ENCODE measurements around the gene MIOX.

The MIOX gene

GRCh38 chr22:50486561-50487289, at the start of gene MIOX:
Gene MIOX (plus strand): TSS chr22:50486859. CDS start chr22:50486898, 39 bp downstream.
- DNase-seq (ENCODE audit: low read depth in 1 of 2, low spot score in 1 of 2): no peak

DNA sequence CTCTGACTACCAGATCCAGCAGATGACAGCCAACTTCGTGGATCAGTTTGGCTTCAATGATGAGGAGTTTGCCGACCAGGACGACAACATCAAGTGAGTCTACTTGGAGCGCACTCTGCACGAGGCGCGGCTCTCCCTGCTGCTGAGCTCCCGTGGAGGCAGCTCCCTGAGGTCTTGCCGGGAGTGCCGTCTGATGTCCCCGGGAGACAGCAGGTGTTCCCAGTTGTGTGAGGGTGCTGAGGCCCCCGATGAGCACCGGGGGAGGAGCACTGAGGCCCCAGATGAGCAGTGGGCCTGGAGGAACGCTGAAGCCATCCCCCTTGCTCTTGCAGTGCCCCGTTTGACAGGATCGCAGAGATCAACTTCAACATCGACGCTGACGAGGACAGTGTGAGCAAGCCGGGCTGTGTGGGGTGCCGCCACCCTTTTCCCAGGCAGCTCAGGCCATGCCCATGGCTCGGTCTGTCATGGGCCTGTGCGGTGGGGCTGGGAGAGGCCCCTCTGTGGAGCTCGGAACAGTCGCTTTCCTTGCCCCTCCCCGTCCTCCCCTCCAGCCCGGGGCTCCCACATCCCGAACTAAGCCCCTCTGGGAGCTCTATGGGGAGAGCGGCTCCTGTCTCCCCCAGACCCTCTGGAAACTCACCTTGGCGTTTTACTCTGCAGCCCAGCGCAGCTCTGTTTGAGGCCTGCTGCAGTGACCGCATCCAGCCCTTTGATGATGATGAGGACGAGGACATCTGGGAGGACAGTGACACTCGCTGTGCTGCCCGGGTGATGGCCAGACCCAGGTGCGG, 49.0 kb upstream of the MIOX start:
- no peak for DNase-seq (ENCODE audit: low read depth in 1 of 2, low spot score in 1 of 2)

- no peak for DNase-seq (ENCODE audit: low read depth in 1 of 2, low spot score in 1 of 2)
These were observed 48.1 kb upstream of the MIOX start for GRCh38 chr22:50438305-50439275.

DNA sequence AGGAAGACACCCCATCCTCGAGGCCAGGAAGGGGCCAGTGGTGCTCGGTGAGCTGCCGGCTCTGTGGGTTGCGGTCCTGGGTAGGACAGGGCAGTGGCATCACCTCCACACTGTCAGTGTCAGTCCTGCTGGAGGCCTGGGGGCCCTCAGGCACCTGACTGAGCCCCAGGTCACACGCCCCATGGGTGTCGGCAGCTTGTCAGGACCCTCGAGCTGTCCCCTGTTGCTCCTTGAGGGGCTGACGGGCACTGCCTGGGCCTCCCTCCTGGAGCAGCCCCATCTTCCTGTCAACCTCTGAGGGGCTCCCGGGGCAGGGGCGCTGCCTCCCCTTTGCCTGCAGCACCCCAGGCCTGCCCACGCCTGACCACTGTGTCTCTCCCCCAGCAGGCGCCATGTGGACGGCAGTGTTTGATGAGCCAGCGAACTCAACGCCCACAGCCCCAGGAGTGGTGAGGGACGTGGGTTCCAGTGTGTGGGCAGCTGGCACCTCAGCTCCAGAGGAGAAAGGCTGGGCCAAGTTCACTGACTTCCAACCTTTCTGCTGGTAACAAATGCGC, 47.3 kb upstream of the MIOX start:
- DNase-seq (ENCODE audit: low read depth in 1 of 2, low spot score in 1 of 2): no peak

- no peak for DNase-seq (ENCODE audit: low read depth in 1 of 2, low spot score in 1 of 2)
These were observed 46.8 kb upstream of the MIOX start for GRCh38 chr22:50439871-50440331.

GRCh38 chr22:50440544-50441249, 46.0 kb upstream of the MIOX start:
- no peak for DNase-seq (ENCODE audit: low read depth in 1 of 2, low spot score in 1 of 2)

DNA sequence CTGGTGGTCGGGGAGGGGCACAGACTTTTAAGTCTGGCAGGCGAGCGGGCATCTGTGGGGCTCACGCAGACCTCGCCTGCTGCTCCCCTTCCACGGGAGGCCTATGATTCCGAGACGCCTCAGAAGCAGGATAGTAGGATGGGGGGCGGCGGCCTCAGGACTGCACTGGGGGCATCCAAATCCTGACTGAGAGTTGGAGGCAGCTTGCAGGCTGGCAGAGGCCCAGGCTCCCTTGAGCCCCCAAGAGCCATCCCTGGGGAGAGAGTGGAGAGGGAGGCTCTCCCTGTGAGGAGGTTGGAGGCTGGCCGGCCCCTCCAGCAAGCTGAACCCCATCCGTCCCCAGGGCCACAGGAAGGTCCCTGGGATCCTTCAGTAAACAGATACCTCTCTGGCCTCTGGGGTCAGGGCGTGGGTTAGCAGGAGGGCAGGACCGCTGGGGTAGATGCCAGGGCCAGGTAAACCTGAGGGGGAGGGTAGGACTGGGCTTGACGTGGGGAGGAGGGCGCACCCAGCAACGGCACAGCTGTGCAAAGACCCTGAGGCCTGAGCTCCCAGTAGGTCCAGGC, 45.1 kb upstream of the MIOX start:
- no peak for DNase-seq (ENCODE audit: low read depth in 1 of 2, low spot score in 1 of 2)

- DNase-seq (ENCODE audit: low read depth in 1 of 2, low spot score in 1 of 2): no peak
These were observed 43.5 kb upstream of the MIOX start for GRCh38 chr22:50443197-50443596.

DNA sequence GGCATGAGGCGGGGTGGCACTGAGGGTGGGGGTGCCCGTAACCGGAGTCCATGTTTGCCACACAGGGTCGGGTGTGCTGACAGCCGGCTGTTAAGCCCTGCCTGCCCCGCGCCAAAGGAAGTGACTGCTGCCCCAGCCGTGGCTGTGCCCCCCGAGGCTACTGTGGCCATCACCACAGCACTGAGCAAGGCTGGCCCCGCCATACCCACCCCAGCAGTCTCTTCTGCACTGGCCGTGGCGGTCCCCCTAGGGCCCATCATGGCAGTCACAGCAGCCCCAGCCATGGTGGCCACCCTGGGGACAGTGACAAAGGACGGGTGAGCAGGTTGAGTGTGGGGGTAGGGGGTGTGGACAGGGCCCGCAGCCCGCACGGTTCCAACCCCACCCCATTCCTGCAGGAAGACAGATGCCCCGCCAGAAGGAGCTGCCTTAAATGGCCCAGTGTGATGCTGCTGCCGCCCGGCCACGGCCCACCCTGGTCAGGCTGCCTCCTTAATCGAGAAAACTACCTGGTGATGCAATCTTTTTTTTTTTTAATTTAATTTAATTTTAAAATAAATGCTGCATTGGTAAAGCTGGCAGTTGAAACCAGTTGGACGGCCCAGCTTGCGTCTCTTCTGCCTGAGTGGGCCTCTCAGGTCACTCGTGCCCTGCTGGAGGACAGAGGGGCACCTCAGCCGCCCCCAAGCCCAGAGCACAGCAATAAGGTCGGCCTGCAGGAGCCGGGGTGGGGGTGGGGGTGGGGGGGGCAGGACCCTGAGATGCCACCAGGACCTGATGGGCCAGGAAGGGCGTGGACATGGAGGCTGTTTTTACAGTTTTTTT, 42.6 kb upstream of the MIOX start:
- DNase-seq (ENCODE audit: low read depth in 1 of 2, low spot score in 1 of 2): no peak

DNA sequence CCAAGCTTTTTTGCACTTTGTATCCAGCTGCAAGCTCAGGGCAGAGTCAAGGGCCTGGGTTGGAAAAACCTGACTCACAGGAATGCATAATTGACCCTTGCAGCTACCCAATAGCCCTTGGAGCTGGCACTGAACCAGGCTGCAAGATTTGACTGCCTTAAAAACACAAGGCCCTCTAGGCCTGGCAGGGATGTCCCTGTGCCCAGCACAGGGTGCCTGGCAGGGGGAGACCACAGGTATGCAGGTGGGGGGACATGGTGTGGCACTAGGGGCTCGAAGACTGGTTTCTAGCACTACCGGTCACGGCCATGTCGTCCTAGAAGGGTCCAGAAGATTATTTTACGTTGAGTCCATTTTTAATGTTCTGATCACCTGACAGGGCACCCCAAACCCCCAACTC, 42.0 kb upstream of the MIOX start:
- DNase-seq (ENCODE audit: low read depth in 1 of 2, low spot score in 1 of 2): no peak

DNA sequence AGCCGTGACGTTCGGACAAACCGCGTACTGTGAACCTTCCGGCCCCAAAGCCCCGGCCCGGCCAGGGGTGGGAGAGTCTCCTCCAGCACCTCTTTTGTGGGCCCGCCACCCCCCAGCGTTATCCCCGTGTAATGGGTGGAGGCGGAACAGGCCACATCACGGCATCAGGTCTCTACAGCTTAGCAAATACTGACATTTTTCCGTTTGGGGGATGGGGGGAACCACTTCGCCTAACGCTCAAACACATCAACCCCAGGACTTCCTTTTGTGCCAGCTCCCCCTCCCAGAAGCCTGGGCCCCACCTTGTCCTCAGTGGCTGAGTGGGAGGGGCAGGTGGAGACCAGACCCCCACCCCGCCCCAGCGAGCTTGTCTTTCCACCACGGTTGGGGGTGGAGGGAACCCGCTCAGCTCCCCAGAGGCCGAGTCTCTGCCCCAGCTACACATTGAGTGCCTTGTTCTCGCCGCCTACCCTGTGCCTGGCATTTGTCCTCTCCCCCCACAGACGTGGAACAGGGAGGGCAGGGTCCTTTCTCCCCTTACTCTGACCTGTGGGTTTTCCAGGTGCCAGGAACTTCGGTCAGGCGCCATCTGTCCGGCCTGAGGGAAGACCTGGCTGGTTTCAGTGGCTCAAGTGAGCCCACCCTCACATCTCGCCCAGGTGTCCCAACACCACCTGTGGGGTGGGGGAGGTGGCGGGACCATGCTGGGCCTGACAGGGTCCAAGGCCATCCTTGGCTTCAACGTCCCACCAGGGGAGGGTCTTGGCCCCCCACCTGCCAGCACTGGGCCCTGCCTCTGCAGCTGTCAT, 41.4 kb upstream of the MIOX start:
- DNase-seq (ENCODE audit: low read depth in 1 of 2, low spot score in 1 of 2): no peak

- DNase-seq (ENCODE audit: low read depth in 1 of 2, low spot score in 1 of 2): no peak
These were observed 40.6 kb upstream of the MIOX start for GRCh38 chr22:50445880-50446707.

DNA sequence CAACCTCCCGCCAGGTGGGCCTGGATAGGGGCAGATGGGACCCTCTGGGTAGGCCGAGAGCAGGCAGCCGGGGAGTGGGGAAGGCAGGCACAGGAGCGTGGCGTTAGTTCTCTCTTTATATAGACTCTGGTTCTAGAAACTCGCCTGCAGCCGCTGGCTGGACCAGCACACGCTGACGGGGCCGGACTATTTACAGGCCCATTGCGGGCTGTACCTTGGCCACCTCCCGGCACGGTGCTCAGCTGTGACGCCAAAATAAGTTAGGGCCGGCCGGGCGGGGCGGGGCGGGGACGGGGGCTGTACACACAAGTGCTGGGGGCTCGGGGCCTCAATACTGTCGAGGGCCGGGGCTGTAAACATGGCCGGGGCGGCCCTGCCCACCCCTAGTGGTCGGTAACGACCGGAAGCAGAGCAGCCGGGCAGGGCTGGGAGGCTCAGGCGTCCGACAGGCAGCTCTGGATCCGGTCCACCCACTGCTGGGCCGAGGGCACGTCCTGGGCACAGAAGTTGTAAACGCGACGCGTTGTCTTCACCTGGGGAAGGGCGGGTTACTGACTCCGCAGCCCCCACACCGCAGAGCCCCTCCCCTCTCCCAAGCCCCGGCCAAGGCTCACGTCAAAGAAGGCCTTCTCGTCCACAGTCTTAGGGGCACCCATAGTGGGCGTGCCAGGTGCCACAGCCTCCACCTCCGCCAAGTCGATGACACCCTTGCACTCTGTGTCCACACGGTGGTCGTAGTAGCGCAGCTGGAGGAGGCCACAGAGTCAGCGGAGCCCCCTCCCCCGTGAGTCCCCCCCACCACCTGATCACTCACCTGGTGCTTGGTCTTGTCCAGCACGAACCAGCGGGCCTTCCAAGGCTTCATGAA, 39.7 kb upstream of the MIOX start:
- DNase-seq (ENCODE audit: low read depth in 1 of 2, low spot score in 1 of 2): no peak

- no peak for DNase-seq (ENCODE audit: low read depth in 1 of 2, low spot score in 1 of 2)
These were observed 38.8 kb upstream of the MIOX start for GRCh38 chr22:50447576-50448551.

DNA sequence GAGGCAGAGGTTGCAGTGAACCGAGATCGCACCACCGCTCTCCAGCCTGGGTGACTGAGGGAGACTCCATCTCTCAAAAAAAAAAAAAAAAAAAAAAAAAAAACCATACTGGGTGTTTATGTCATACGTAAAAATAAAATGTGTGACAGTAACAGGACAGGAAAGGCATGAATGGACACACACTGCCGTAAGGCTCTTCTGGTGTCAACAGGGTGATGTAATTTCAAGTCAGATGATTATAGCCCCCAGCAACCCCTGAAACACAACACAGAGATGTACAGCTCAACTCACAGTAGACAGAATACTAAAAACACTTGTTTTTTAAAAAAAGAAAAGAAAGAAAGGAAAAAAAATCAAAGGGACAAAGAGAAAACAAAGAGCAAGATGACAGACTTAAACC, 34.0 kb upstream of the MIOX start:
- no peak for DNase-seq (ENCODE audit: low read depth in 1 of 2, low spot score in 1 of 2)
